HepG2 (cell line): ENCODE data around the gene CERS1. TPM values are rescaled to one million over a fixed set of nuclear protein-coding genes. Genes with fewer than 3 reads are reported as not detected.
A peak's percentile ranks its signal among the peaks of the same experiment; 100 is the strongest.

Experiments
- AKNA ChIP-seq: sonication (generic); formaldehyde crosslinking; IDR thresholded peaks from 2 replicates; pipeline ENCODE4 v1.4.0; 2020; ENCODE audit warnings: missing genetic modification reagents, borderline replicate concordance
- CHCHD3 ChIP-seq: sonication (generic); formaldehyde crosslinking; IDR thresholded peaks from 2 replicates; pipeline ENCODE4 v1.8.0; 2022; ENCODE audit warnings: mild to moderate bottlenecking, missing genetic modification reagents, moderate library complexity
- ELF4 ChIP-seq: sonication (generic); formaldehyde crosslinking; IDR thresholded peaks from 2 replicates; pipeline ENCODE4 v1.5.0; 2020; ENCODE audit warnings: missing genetic modification reagents, mild to moderate bottlenecking, moderate library complexity, borderline replicate concordance
- ERF ChIP-seq: IDR thresholded peaks from 2 replicates; pipeline ENCODE4 v1.6.1; 2018; ENCODE audit warnings: missing biosample characterization, missing genetic modification reagents
- ETV6 ChIP-seq: sonication (generic); formaldehyde crosslinking; conservative IDR thresholded peaks from 2 replicates; pipeline ENCODE4 v1.4.0; 2020; ENCODE audit warnings: missing genetic modification reagents
- FLYWCH1 ChIP-seq: sonication (generic); formaldehyde crosslinking; IDR thresholded peaks from 2 replicates; pipeline ENCODE4 v1.8.1; 2023; ENCODE audit warnings: mild to moderate bottlenecking, missing genetic modification reagents
- GPBP1L1 ChIP-seq: sonication (generic); formaldehyde crosslinking; IDR thresholded peaks from 2 replicates; pipeline ENCODE4 v1.5.0; 2020; ENCODE audit warnings: mild to moderate bottlenecking, missing genetic modification reagents
- HCFC1 ChIP-seq: fragments of 150-350 bp; IDR thresholded peaks from 2 replicates; pipeline ENCODE4 v1.6.1; 2014; ENCODE audit warnings: low read depth, low read length
- ISL2 ChIP-seq: sonication (generic); formaldehyde crosslinking; IDR thresholded peaks from 2 replicates; pipeline ENCODE4 v1.5.0; 2020; ENCODE audit warnings: missing genetic modification reagents
- PAWR ChIP-seq: sonication (generic); formaldehyde crosslinking; IDR thresholded peaks from 2 replicates; pipeline ENCODE4 v1.4.0; 2020; ENCODE audit warnings: missing genetic modification reagents, mild to moderate bottlenecking, borderline replicate concordance
- PTBP1 ChIP-seq: fragments of 200-400 bp; formaldehyde crosslinking; IDR thresholded peaks from 2 replicates; pipeline ENCODE4 v1.6.1; 2018; ENCODE audit warnings: low read length, low read depth; ENCODE audit not compliant: poor library complexity, severe bottlenecking
- SNAI1 ChIP-seq: sonication (generic); formaldehyde crosslinking; IDR thresholded peaks from 2 replicates; pipeline ENCODE4 v1.5.0; 2020; ENCODE audit warnings: mild to moderate bottlenecking, missing genetic modification reagents, borderline replicate concordance
- ZBTB25 ChIP-seq: IDR thresholded peaks from 2 replicates; pipeline ENCODE4 v1.6.1; 2018; ENCODE audit warnings: missing genetic modification reagents
- polyA plus RNA-seq, 8 experiments: library from polyadenylated mRNA; depleted of rRNA in 3 of 8; stranded (reverse) in 7 of 8; unstranded in 1 of 8; fragments of >200 nt; fragmentation: Illumina TruSeq in 4 of 8; extraction: Trizol in 4 of 8; gene quantifications; 2 replicates each; pipeline versions ENCODE4 v1.2.1 to v1.2.3, GENCODE V29; 2011 to 2016; ENCODE audit warnings: low read depth in 4 of 8, missing spikeins in 1 of 8, mixed read lengths in 1 of 8; ENCODE audit not compliant: insufficient read depth in 1 of 8
- total RNA-seq, 5 experiments: library from RNA; depleted of rRNA; stranded (reverse); fragments of >200 nt; fragmentation: Illumina TruSeq; extraction: Trizol; gene quantifications; 2 replicates each; pipeline ENCODE4 v1.2.3, GENCODE V29; 2016; ENCODE audit warnings: low read depth in 1 of 5
- TF ChIP-seq, protein P1 (sequence below), 2 experiments: sonication (generic) in 1 of 2; formaldehyde crosslinking in 1 of 2; IDR thresholded peaks; 2 replicates each; pipeline versions ENCODE4 v1.5.1 to v1.6.1; 2011 to 2020; ENCODE audit warnings: borderline replicate concordance in 1 of 2, low read depth in 1 of 2, low read length in 1 of 2, mild to moderate bottlenecking in 1 of 2, missing genetic modification reagents in 1 of 2, moderate library complexity in 1 of 2
- TF ChIP-seq, protein P2 (sequence below): sonication (generic); formaldehyde crosslinking; IDR thresholded peaks from 2 replicates; pipeline ENCODE4 v1.9.0; 2022; ENCODE audit warnings: missing genetic modification reagents, mild to moderate bottlenecking, borderline replicate concordance

The CERS1 gene
- total and polyA plus RNA-seq, 2 of the 13 experiments (the other 11 are each of a cell fraction or from before 2014, with no cell fraction given): 4.6 to 9.8 TPM

DNA sequence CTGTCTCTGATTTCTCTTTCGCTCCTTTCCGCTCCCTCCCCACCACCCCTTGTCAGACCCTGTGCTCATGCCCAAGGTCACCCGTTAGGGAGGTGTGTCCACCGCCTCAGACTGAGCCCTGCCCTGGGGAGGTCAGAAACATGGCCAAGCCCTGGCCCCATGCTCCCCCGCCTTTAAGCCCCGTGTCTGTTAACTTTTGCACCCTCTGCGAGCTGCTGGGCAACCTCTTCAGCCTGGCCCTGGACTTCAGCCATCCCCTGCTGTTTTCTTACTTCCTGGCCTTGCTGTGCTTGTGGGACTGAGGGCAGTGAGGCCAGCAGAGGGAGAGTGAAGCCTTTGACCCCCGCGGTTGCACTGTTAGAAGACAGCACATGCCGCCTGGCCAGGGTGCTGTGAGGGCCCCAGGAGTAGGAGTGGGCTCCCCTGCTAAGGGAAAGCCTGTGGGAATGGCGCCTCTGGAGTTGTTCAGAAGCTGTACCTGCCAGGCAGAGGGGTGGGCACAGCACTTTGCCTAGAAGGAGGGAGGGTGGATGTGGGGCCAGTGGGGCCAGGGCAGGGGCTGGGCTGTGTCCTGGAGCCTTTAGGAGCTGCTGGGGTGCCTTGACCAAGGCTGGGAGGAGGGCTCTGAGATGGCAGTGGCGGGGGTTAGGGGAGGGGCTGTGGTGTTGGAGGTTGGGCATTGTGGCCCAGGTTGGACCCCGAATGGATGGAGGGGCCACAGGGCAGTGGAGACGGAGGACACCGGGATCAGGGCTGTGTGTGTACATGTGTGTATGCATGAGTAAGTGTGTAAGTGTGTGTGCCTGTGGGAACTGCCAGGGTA lies 56.3 kb downstream of the CERS1 start (continued):
- no peak for TF ChIP-seq GPBP1L1 (CRISPR knock-in tag)
- TF ChIP-seq, protein P1, sequence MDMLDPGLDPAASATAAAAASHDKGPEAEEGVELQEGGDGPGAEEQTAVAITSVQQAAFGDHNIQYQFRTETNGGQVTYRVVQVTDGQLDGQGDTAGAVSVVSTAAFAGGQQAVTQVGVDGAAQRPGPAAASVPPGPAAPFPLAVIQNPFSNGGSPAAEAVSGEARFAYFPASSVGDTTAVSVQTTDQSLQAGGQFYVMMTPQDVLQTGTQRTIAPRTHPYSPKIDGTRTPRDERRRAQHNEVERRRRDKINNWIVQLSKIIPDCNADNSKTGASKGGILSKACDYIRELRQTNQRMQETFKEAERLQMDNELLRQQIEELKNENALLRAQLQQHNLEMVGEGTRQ (IDR thresholded peaks at IDR 0.05; ENCODE audit: low read depth, low read length): no peak
- TF ChIP-seq, protein P1 (CRISPR knock-in tag; IDR thresholded peaks at IDR 0.05; ENCODE audit: borderline replicate concordance): peak; percentile 74; the same call in 1 of the 2 replicates
- no peak for TF ChIP-seq PTBP1
- no peak for TF ChIP-seq AKNA (CRISPR knock-in tag)
- TF ChIP-seq ETV6 (CRISPR knock-in tag): no peak
- TF ChIP-seq HCFC1: no peak
- TF ChIP-seq ZBTB25: no peak
- TF ChIP-seq SNAI1 (CRISPR knock-in tag): no peak
- no peak for TF ChIP-seq FLYWCH1 (CRISPR knock-in tag)
- TF ChIP-seq, protein P2, sequence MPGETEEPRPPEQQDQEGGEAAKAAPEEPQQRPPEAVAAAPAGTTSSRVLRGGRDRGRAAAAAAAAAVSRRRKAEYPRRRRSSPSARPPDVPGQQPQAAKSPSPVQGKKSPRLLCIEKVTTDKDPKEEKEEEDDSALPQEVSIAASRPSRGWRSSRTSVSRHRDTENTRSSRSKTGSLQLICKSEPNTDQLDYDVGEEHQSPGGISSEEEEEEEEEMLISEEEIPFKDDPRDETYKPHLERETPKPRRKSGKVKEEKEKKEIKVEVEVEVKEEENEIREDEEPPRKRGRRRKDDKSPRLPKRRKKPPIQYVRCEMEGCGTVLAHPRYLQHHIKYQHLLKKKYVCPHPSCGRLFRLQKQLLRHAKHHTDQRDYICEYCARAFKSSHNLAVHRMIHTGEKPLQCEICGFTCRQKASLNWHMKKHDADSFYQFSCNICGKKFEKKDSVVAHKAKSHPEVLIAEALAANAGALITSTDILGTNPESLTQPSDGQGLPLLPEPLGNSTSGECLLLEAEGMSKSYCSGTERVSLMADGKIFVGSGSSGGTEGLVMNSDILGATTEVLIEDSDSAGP (CRISPR knock-in tag): peak; percentile 91
- TF ChIP-seq PAWR (CRISPR knock-in tag): no peak
- peak; percentile 92 for TF ChIP-seq ERF (CRISPR knock-in tag)
- TF ChIP-seq ELF4 (CRISPR knock-in tag): no peak
- TF ChIP-seq ISL2: peak; percentile 34; the same call in 1 of the 2 replicates
- TF ChIP-seq CHCHD3 (CRISPR knock-in tag): no peak
